Lower leg skin (tissue), 4 donors: Measurements from ENCODE around the gene RBM33. TPM values are rescaled to one million over a fixed set of nuclear protein-coding genes. Genes with fewer than 3 reads are reported as not detected.

Source experiments
- DNase-seq, 2 donors: peaks; one replicate each; pipeline ENCODE4 v3.0.0-alpha.2; 2019; ENCODE audit warnings: low spot score in 2 of 2
- H3K4me3 ChIP-seq: fragments of 200-600 bp; sonication (generic); 2 replicates; pipeline ENCODE4 v1.5.1; 2017; ENCODE audit warnings: mild to moderate bottlenecking, low read depth; ENCODE audit not compliant: poor library complexity, severe bottlenecking
- POLR2A ChIP-seq, 2 donors: fragments of 450-650 bp; IDR thresholded peaks; one replicate each; pipeline ENCODE4 v1.6.1; 2016 to 2017; ENCODE audit warnings: antibody characterized with exemption in 2 of 2, mild to moderate bottlenecking in 1 of 2, moderate library complexity in 1 of 2
- WGBS, 2 donors: methylation state at CpG; one replicate each; pipeline ENCODE4 v1.1.5; 2018; 5-methylcytosine and 5-hydroxymethylcytosine counted together
- intact Hi-C: fragments of 100-400 bp; cut with DNase I; formaldehyde crosslinking; loops from one replicate; pipeline ENCODE4 v1.15.0; 2023; ENCODE audit warnings: low total_unique reads
- total RNA-seq, 4 donors: library from RNA; depleted of rRNA; stranded (reverse); fragments of >200 nt; gene quantifications; one replicate each; pipeline ENCODE4 v1.1.0, GENCODE V29; 2016
- TF ChIP-seq, protein P1 (sequence below), 3 donors: fragments of 450-650 bp; IDR thresholded peaks; one replicate each; pipeline ENCODE4 v1.5.1; 2016; ENCODE audit warnings: antibody characterized with exemption in 3 of 3, mild to moderate bottlenecking in 3 of 3, moderate library complexity in 2 of 3

The RBM33 gene
- total RNA-seq, 4 donors from 2014 or later: 35.8 to 83.9 (median 56.7) TPM

DNA sequence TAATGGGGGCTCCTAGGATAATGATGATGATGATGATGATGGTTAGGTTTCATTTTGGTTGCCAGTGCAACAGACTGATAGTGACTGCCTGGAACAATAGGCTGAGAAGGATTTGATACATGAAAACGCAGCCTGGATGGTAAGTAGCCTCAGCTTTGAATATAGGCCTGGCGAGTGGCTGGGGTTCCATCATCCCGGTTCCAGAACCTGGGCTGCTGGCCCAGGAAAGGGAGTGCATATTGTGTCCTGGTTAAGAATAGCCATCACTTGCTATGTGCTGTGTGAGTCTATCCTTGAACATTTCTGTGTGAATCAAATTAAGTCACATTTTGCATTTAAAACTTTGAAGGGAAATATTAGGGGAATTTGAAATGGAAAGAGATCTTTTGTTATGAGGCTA, 105.1 kb downstream of the RBM33 start:
- no peak for DNase-seq
- TF ChIP-seq, protein P1, sequence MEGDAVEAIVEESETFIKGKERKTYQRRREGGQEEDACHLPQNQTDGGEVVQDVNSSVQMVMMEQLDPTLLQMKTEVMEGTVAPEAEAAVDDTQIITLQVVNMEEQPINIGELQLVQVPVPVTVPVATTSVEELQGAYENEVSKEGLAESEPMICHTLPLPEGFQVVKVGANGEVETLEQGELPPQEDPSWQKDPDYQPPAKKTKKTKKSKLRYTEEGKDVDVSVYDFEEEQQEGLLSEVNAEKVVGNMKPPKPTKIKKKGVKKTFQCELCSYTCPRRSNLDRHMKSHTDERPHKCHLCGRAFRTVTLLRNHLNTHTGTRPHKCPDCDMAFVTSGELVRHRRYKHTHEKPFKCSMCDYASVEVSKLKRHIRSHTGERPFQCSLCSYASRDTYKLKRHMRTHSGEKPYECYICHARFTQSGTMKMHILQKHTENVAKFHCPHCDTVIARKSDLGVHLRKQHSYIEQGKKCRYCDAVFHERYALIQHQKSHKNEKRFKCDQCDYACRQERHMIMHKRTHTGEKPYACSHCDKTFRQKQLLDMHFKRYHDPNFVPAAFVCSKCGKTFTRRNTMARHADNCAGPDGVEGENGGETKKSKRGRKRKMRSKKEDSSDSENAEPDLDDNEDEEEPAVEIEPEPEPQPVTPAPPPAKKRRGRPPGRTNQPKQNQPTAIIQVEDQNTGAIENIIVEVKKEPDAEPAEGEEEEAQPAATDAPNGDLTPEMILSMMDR (IDR thresholded peaks at IDR 0.05): no peak
- no peak for TF ChIP-seq POLR2A (IDR thresholded peaks at IDR 0.05)
- intact Hi-C loops: no loop called here
- WGBS, 2 donors: 88 to 98% methylated on average over 3 of the region's 3 CpGs
- H3K4me3 ChIP-seq: no peak overlapping the region

DNA sequence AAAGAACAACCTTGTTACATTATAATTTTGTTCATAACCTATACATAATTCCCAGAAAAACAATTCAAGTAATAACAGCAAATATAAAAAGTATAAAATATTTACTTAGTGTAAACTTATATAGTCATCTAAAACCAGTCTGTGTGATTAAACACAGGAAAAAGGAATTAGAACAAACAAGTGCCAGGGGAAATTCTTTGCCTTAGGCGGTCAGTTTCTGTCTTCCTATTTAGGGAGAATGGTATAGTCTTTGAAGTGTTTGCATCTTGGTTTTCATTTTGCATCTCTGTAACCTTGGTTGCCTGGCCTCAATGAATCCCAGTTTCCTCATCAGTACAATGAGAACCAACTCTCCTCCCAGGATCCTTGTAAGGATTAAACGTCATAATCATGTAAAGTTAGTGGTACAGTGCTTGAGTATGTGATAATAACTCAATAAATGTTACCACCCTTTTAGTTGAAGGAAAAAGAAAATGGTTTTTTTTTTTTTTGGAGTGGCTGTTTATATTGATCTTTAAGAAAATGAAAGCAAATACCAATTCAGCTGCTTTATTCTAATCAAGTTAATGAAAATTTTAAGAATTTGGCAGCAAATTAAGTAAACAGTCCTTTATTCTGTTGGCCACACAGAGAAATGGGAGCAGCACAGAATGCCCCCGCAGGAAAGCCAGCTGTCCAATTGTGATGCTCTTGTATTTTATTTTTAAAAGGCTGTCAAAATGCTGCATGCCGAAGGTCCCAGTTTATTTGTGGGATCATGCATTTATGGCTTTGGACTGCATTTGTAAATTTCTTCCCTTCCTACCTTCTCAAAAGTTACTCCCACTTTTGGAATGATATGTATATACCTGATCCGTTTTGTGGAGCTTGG, 106.0 kb downstream of the RBM33 start:
- no peak overlapping the region for H3K4me3 ChIP-seq
- intact Hi-C loops: no loop called here
- TF ChIP-seq POLR2A (IDR thresholded peaks at IDR 0.05): no peak
- TF ChIP-seq, protein P1 (IDR thresholded peaks at IDR 0.05): no peak
- WGBS, 2 donors: 81 to 84% methylated on average over 5 of the region's 5 CpGs
- no peak for DNase-seq

DNA sequence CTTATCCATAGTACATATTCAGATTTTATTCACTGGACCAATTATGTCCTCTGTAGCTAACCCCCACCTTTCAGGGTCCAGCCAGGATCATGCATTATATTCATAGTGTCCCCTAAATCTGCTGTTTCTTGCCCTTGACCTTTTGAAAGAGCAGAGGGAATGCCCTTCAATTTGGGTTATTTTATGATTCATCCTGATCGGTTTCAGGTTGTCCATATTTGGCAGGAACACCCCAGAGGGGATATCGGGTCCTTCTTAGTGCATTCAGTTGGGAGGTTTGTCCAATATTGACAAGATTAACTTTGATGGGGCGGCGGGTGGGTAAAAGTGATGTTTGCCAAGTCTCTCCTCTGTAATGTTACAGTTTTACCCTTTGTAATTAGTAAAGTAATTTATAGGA, 106.9 kb downstream of the RBM33 start:
- intact Hi-C loops: no loop called here
- TF ChIP-seq, protein P1 (IDR thresholded peaks at IDR 0.05): no peak
- no peak for TF ChIP-seq POLR2A (IDR thresholded peaks at IDR 0.05)
- 89 to 90% methylated on average over 4 of the region's 4 CpGs for WGBS, 2 donors
- no peak for DNase-seq
- no peak overlapping the region for H3K4me3 ChIP-seq

DNA sequence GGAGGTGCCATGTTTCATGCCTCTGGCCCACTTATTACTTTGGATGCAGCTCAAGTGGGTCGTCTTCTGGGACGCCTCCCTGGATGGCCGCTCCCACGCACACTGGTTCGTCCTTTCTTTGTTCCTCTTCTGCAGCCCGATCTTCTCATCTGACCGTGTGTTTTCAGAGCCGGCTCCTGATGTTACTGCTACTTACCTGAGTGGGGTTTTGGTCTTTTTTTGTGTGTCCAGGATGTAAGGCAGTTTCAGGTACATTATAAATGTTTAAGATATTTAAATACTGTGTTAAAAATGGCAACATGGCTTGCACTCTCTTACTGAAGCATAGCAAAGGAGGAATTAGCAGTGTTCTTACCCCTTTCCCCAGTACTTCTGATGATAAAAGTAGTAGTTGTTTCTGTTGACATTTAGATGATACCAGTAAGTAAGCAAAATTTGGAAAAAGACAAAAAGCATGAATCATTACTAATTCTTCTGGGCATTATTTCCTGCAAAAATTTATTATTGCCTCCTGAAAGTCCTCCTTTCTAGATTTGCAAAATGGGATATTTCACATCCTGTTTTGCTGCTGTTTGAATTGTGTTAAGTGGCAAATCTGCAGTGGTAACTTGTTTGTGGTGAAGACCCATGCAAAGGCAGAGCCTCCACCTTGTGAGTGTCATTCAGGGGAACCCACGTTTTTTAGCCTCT, 108.4 kb downstream of the RBM33 start:
- H3K4me3 ChIP-seq: no peak overlapping the region
- WGBS, 2 donors: 73 to 79% methylated on average over 9 of the region's 9 CpGs
- intact Hi-C loops: no loop called here
- DNase-seq: no peak
- TF ChIP-seq, protein P1 (IDR thresholded peaks at IDR 0.05): no peak
- no peak for TF ChIP-seq POLR2A (IDR thresholded peaks at IDR 0.05)

DNA sequence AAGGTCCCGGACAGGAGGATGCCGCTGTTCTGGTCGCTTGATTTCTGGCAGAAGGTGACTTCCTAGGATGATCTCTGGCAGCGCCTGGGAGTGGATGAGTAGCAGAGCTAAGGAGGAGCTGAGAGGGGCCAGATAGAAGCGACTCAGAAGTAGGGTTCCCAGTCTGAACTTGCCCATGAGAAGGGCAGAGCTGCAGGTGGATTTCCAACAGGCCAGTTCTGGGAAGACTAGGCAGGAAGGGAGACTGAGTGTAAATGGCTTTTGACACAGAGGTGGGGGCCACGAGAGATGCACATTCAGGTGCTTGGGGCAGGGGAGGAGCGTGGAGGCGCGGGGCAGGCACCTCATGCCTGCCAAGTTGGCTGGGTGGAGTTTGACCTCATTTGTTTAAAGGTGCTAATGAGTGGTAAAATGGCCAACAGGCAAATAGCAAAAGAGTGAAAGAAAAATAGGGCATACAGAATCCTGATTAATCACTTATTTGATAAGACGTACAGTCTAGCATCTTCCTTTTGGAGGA, 109.0 kb downstream of the RBM33 start:
- H3K4me3 ChIP-seq: no peak overlapping the region
- WGBS, 2 donors: 57 to 60% methylated on average over 10 of the region's 10 CpGs
- DNase-seq: no peak
- intact Hi-C loops: no loop called here
- TF ChIP-seq, protein P1 (IDR thresholded peaks at IDR 0.05): no peak
- TF ChIP-seq POLR2A (IDR thresholded peaks at IDR 0.05): no peak
